Activated CD8-positive, alpha-beta T cell treated with anti-CD3 and anti-CD28 coated beads for 36 hours (primary cell): ENCODE measurements around the gene AQP11. TPM values are rescaled to one million over a fixed set of nuclear protein-coding genes. Genes with fewer than 3 reads are reported as not detected.
"Not testable (repeated sequence)": the region's sequence is repeated elsewhere in the genome, so short reads cannot be mapped to it uniquely, and the experiment has no call there.

Experiments used
- ATAC-seq: fragments of 200-7000 bp; cut with Tn5 transposase; one replicate; pipeline ENCODE4 v1.10.0; 2021; ENCODE audit warnings: mild to moderate bottlenecking, moderate library complexity
- CTCF ChIA-PET: fragments of 350-600 bp; sonication (Branson Sonifier 250); formaldehyde crosslinking; loops from one replicate; lab custom pipeline; 2021; ENCODE audit warnings: antibody characterized with exemption; lab: Charles Lee
- POLR2A ChIA-PET: fragments of 350-600 bp; sonication (Branson Sonifier 250); formaldehyde crosslinking; loops from one replicate; lab custom pipeline; 2021; ENCODE audit warnings: antibody characterized with exemption; lab: Charles Lee
- DNase-seq: peaks from one replicate; pipeline ENCODE4 v3.0.0-alpha.2; 2020
- H3K27ac Mint-ChIP-seq: one replicate; pipeline ENCODE4 v1.8.0; 2021; ENCODE audit warnings: mild to moderate bottlenecking, mixed read lengths
- H3K27me3 Mint-ChIP-seq: one replicate; pipeline ENCODE4 v1.8.0; 2021; ENCODE audit warnings: mixed read lengths
- H3K36me3 Mint-ChIP-seq: one replicate; pipeline ENCODE4 v1.8.0; 2021; ENCODE audit warnings: low read depth, mixed read lengths
- H3K4me1 Mint-ChIP-seq: one replicate; pipeline ENCODE4 v1.8.0; 2021; ENCODE audit warnings: low read depth, mixed read lengths
- H3K4me3 Mint-ChIP-seq: one replicate; pipeline ENCODE4 v1.8.0; 2021; ENCODE audit warnings: mild to moderate bottlenecking, moderate library complexity, mixed read lengths
- H3K9me3 Mint-ChIP-seq: one replicate; pipeline ENCODE4 v1.8.0; 2021; ENCODE audit warnings: mixed read lengths
- CTCF ChIP-seq: fragments of 200-600 bp; IDR thresholded peaks from one replicate; pipeline ENCODE4 v1.8.0; 2022; ENCODE audit warnings: antibody characterized with exemption, mild to moderate bottlenecking
- intact Hi-C: fragments of 100-400 bp; cut with micrococcal nuclease; formaldehyde crosslinking; loops from one replicate; pipeline ENCODE4 v1.10.0; 2022
- total RNA-seq, 2 experiments: library from RNA; stranded (reverse); gene quantifications; one replicate each; pipeline ENCODE4 v1.2.3, GENCODE V29; 2021

The AQP11 gene
- total RNA-seq, 2 experiments from 2014 or later = 0.47 to 0.59 TPM

GRCh38 chr11:77560605-77561004 lies 29.1 kb upstream of the AQP11 start:
- TF ChIP-seq CTCF = no peak
- H3K4me3 Mint-ChIP-seq = no peak overlapping the region
- intact Hi-C loops = no loop called here
- peaks cover 5% of the 10 kb centered on the region for H3K27me3 Mint-ChIP-seq
- H3K36me3 Mint-ChIP-seq = no peaks in the 10 kb centered on the region
- ChIA-PET CTCF (interaction anchor here (1.0 to 1.8 kb wide), 2 partner anchors 12 to 59 kb away, joined by 3 to 7 read pairs; no protein-coding TSS in a partner anchor), POLR2A (no interaction called here)
- no peak overlapping the region for H3K27ac Mint-ChIP-seq
- H3K9me3 Mint-ChIP-seq = peaks cover 2% of the 10 kb centered on the region
- no peak for ATAC-seq
- DNase-seq = no peak
- no peaks in the 10 kb centered on the region for H3K4me1 Mint-ChIP-seq

- H3K4me1 Mint-ChIP-seq = no peaks in the 10 kb centered on the region
- peaks cover 2% of the 10 kb centered on the region for H3K9me3 Mint-ChIP-seq
- peaks cover 5% of the 10 kb centered on the region for H3K27me3 Mint-ChIP-seq
- no peak overlapping the region for H3K27ac Mint-ChIP-seq
- TF ChIP-seq CTCF = no peak
- no peaks in the 10 kb centered on the region for H3K36me3 Mint-ChIP-seq
- no peak for ATAC-seq
- H3K4me3 Mint-ChIP-seq = no peak overlapping the region
- CTCF ChIA-PET = interaction anchor here (1.0 to 1.8 kb wide), 2 partner anchors 13 to 58 kb away, joined by 3 to 7 read pairs; no protein-coding TSS in a partner anchor
- intact Hi-C loops = no loop called here
- DNase-seq = no peak
- POLR2A ChIA-PET = no interaction called here
These were observed 28.5 kb upstream of the AQP11 start for GRCh38 chr11:77561257-77561656.

- POLR2A ChIA-PET = interaction anchor here (0.5 kb wide), 1 partner anchor 27 kb away, joined by 3 read pairs; no protein-coding TSS in a partner anchor
- Mint-ChIP-seq H3K9me3 (no peaks in the 10 kb centered on the region), H3K27me3 (peaks cover 7% of the 10 kb centered on the region), H3K36me3 (no peaks in the 10 kb centered on the region), H3K4me3 (no peak overlapping the region), H3K4me1 (no peaks in the 10 kb centered on the region), H3K27ac (no peak overlapping the region)
- no peak for DNase-seq
- no peak for ATAC-seq
- CTCF ChIA-PET = no interaction called here
- TF ChIP-seq CTCF = no peak
- intact Hi-C loops = no loop called here
These were observed 21.4 kb upstream of the AQP11 start for GRCh38 chr11:77568306-77568705.

GRCh38 chr11:77568916-77569675 lies 20.7 kb upstream of the AQP11 start:
- Mint-ChIP-seq H3K36me3 (no peaks in the 10 kb centered on the region), H3K4me1 (no peaks in the 10 kb centered on the region), H3K4me3 (no peak overlapping the region), H3K27me3 (peaks cover 7% of the 10 kb centered on the region), H3K27ac (no peak overlapping the region), H3K9me3 (no peaks in the 10 kb centered on the region)
- TF ChIP-seq CTCF = no peak
- DNase-seq (no peak), ATAC-seq (no peak)
- CTCF ChIA-PET = interaction anchor here (1.6 kb wide), 1 partner anchor 20 kb away, joined by 4 read pairs; no protein-coding TSS in a partner anchor
- intact Hi-C loops = no loop called here
- POLR2A ChIA-PET = no interaction called here

GRCh38 chr11:77569676-77570070 lies 20.1 kb upstream of the AQP11 start:
- no peak overlapping the region for H3K27ac Mint-ChIP-seq
- ChIA-PET CTCF (interaction anchor here (1.6 kb wide), 1 partner anchor 21 kb away, joined by 4 read pairs; no protein-coding TSS in a partner anchor), POLR2A (no interaction called here)
- intact Hi-C loops = no loop called here
- no peaks in the 10 kb centered on the region for H3K9me3 Mint-ChIP-seq
- peaks cover 7% of the 10 kb centered on the region for H3K27me3 Mint-ChIP-seq
- TF ChIP-seq CTCF = no peak
- no peak overlapping the region for H3K4me3 Mint-ChIP-seq
- no peaks in the 10 kb centered on the region for H3K4me1 Mint-ChIP-seq
- DNase-seq = no peak
- no peak for ATAC-seq
- no peaks in the 10 kb centered on the region for H3K36me3 Mint-ChIP-seq

GRCh38 chr11:77570896-77571295 lies 18.9 kb upstream of the AQP11 start:
- intact Hi-C loops, H3K36me3 Mint-ChIP-seq, DNase-seq, POLR2A ChIA-PET, ATAC-seq, H3K27ac Mint-ChIP-seq, H3K4me1 Mint-ChIP-seq, H3K9me3 Mint-ChIP-seq, H3K4me3 Mint-ChIP-seq, H3K27me3 Mint-ChIP-seq: not testable (repeated sequence)
- CTCF ChIA-PET = interaction anchor here (1.6 kb wide), 1 partner anchor 22 kb away, joined by 4 read pairs; no protein-coding TSS in a partner anchor

GRCh38 chr11:77575428-77575827 lies 14.3 kb upstream of the AQP11 start:
- H3K36me3 Mint-ChIP-seq, H3K27ac Mint-ChIP-seq: not testable (repeated sequence)
- CTCF ChIA-PET = interaction anchor here (1.5 kb wide), 1 partner anchor 27 kb away, joined by 4 read pairs; no protein-coding TSS in a partner anchor

More at GRCh38 chr11:77575428-77575827, 14.3 kb upstream of the AQP11 start:
- H3K9me3 Mint-ChIP-seq, H3K4me3 Mint-ChIP-seq, H3K4me1 Mint-ChIP-seq, H3K27me3 Mint-ChIP-seq, POLR2A ChIA-PET, intact Hi-C loops, ATAC-seq, DNase-seq: not testable (repeated sequence)
